Measurements from ENCODE around the gene MEF2B. TPM values are rescaled to one million over a fixed set of nuclear protein-coding genes. Genes with fewer than 3 reads are reported as not detected.

The MEF2B gene
- total RNA-seq = 0.93 TPM in 1 of 2 replicates, not detected in the other

GRCh38 chr19:19170053-19170872, at the start of gene MEF2B:
Gene MEF2B, minus strand, starts transcription at chr19:19170263. Its CDS starts 19,528 bp downstream, at chr19:19150735.

GRCh38 chr19:19211499-19212420, 41.7 kb upstream of the MEF2B start, which contains the start of gene NCAN:
Gene NCAN, plus strand, starts transcription at chr19:19211958. Its CDS starts 4,996 bp downstream, at chr19:19216954.

GRCh38 chr19:19203012-19203856, 33.2 kb upstream of the MEF2B start, which contains the start of gene NR2C2AP:
Gene NR2C2AP, minus strand, starts transcription at chr19:19203414. Its CDS starts 354 bp downstream, at chr19:19203060.

GRCh38 chr19:19192078-19192882, 22.2 kb upstream of the MEF2B start, which contains the start of the genes BORCS8 and RFXANK:
Gene BORCS8, minus strand, starts transcription at chr19:19192152. Its CDS starts 35 bp downstream, at chr19:19192117.
Gene RFXANK, plus strand, starts transcription at chr19:19192258. Its CDS starts 1,689 bp downstream, at chr19:19193947.

GRCh38 chr19:19138109-19138981, 31.7 kb downstream of the MEF2B start, which contains the start of gene TMEM161A:
Gene TMEM161A, minus strand, starts transcription at chr19:19138478. Its CDS starts 50 bp downstream, at chr19:19138428.

Other genes with a start within 250 kb of the MEF2B start
- gene HOMER3, start 229.0 kb downstream of the MEF2B start, total RNA-seq = 116 and 136 TPM in 2 replicates
- gene SUGP2, start 136.7 kb downstream of the MEF2B start, total RNA-seq = 13.4 and 19.0 TPM in 2 replicates
- gene ARMC6, start 136.7 kb downstream of the MEF2B start, total RNA-seq = 40.5 and 41.9 TPM in 2 replicates
- 4.0 and 4.9 TPM in 2 replicates for gene SLC25A42, start 106.3 kb downstream of the MEF2B start, total RNA-seq
- gene TMEM161A, start 31.8 kb downstream of the MEF2B start, total RNA-seq = 36.8 and 41.5 TPM in 2 replicates
- 13.3 and 26.2 TPM in 2 replicates for gene BORCS8, start 21.9 kb upstream of the MEF2B start, total RNA-seq
- gene RFXANK, start 22.0 kb upstream of the MEF2B start, total RNA-seq = 73.2 and 82.3 TPM in 2 replicates
- gene NR2C2AP, start 33.2 kb upstream of the MEF2B start, total RNA-seq = 16.4 and 20.8 TPM in 2 replicates
- not detected in 2 replicates for gene NCAN, start 41.7 kb upstream of the MEF2B start, total RNA-seq
- gene TM6SF2, start 103.0 kb upstream of the MEF2B start, total RNA-seq = not detected in 2 replicates
- 17.6 and 28.6 TPM in 2 replicates for gene SUGP1, start 150.2 kb upstream of the MEF2B start, total RNA-seq
- gene MAU2, start 150.6 kb upstream of the MEF2B start, total RNA-seq = 14.2 and 19.0 TPM in 2 replicates
- gene GATAD2A, start 235.4 kb upstream of the MEF2B start, total RNA-seq = 64.3 and 72.6 TPM in 2 replicates